Measurements from ENCODE around the gene C12orf76.

DNA sequence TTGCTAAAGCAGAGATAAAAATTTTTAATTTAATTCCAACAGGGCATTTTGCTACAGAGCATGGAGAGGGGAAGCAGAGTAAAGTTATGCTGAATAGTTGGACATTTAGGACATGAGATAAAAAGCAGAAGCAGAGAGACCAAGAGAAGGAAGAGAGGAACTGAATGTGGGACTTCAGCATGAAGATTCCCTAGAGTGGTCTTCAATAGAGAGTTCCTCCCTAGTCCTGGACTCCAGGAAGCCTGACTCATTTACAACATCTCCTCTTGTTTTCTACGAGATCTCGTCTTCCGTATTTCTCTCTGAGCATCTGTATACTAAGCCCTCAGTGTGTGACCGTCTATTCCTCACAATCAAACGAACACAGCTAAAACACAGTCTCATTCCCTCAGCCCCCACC is 40.6 kb upstream of the C12orf76 start:
- TF ChIP-seq, protein P1, sequence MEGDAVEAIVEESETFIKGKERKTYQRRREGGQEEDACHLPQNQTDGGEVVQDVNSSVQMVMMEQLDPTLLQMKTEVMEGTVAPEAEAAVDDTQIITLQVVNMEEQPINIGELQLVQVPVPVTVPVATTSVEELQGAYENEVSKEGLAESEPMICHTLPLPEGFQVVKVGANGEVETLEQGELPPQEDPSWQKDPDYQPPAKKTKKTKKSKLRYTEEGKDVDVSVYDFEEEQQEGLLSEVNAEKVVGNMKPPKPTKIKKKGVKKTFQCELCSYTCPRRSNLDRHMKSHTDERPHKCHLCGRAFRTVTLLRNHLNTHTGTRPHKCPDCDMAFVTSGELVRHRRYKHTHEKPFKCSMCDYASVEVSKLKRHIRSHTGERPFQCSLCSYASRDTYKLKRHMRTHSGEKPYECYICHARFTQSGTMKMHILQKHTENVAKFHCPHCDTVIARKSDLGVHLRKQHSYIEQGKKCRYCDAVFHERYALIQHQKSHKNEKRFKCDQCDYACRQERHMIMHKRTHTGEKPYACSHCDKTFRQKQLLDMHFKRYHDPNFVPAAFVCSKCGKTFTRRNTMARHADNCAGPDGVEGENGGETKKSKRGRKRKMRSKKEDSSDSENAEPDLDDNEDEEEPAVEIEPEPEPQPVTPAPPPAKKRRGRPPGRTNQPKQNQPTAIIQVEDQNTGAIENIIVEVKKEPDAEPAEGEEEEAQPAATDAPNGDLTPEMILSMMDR (IDR thresholded peaks at IDR 0.05 in 4 of 5, conservative IDR thresholded peaks at IDR 0.05 in 1 of 5), result no peak
- TF ChIP-seq POLR2A (IDR thresholded peaks at IDR 0.05), result no peak
